Skin epidermis (tissue), 12 donors: ENCODE data around the gene SPECC1.

Experiments
- H3K27ac ChIP-seq, 21 experiments: fragments of 200-600 bp; sonication (generic) in 11 of 21; one replicate each; pipeline ENCODE4 v1.5.0; 2020; ENCODE audit warnings: mild to moderate bottlenecking in 3 of 21, inconsistent platforms in 2 of 21, moderate library complexity in 2 of 21
- H3K4me3 ChIP-seq, 7 experiments: fragments of 200-600 bp; sonication (generic) in 2 of 7; one replicate each; pipeline ENCODE4 v1.5.0; 2020; ENCODE audit warnings: inconsistent platforms in 2 of 7, mild to moderate bottlenecking in 2 of 7, moderate library complexity in 1 of 7

Gene SPECC1

GRCh38 chr17:20197272-20197926 lies 188.2 kb downstream of the SPECC1 start:
- Histone ChIP-seq H3K27ac (no peak overlapping the region), H3K4me3 (no peak overlapping the region)

DNA sequence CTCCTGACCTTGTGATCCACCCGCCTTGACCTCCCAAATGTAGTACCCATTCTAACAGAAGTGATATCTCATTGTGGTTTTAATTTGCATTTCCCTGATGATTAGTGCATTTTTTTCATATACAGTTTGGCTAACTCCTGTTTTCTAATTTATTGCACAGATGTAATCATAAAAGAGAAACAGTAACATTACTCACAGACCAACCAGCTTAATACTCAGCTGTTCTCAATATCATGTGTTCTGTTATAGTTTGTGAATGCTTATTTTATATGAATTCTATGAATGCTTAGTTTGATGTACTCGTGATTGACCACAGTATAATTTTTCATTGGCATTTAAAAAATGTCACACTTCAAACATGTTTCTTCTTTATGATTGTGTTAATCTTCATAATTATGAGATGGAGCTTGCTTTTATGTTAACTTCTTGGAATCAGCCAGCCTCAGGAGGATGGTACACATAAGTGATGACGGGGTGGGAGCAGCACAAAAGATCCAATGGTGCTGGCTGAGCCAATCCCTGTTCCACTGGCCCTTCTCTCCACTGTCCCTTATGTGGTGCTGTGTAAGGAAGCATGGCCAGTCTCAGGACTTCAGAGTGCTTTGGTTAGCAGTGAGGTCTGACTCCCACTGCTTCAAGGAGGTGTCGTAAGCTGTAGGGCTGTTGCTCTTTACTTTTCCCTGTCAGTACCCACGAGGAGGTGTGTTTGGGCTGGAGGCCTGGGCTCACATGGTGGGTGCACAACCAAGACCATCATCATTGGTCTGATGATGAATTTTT lies 191.0 kb downstream of the SPECC1 start:
- H3K4me3 ChIP-seq, result no peak overlapping the region
- H3K27ac ChIP-seq, result peak overlapping the region in 3 of 21 experiments; percentile 22 to 25 (median 22)

DNA sequence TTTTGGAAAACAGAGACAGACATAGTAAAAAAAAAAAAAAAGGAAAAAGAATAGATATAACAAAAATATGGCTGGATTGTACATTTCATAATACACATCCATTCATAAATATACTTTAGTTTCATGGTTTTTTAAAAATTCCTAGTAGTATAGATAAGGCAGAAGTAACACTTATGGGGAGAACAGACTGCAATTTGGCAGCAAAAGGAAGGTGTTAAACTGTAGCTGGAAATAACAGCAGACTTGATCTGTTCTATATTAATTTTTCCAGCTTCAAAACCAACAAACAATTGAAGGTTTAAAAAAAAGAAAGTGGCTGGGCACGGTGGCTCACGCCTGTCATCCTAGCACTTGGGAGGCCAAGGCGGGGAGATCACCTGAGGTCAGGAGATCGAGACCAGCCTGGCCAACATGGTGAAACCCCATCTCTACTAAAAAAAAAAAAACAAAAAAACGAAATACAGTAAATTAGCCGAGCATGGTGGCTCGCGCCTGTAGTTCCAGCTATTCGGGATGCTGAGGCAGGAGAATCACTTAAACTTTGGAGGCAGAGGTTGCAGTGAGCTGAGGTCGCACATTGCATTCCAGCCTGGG lies 191.8 kb downstream of the SPECC1 start:
- Histone ChIP-seq H3K27ac (peak overlapping the region in 1 of 21 experiments; percentile 25), H3K4me3 (no peak overlapping the region)

- Histone ChIP-seq H3K4me3 (no peak overlapping the region), H3K27ac (no peak overlapping the region)
Observed at GRCh38 chr17:20202141-20202621, 193.0 kb downstream of the SPECC1 start.

- H3K27ac ChIP-seq, result no peak overlapping the region
- H3K4me3 ChIP-seq, result no peak overlapping the region
Observed at GRCh38 chr17:20203018-20203417, 193.9 kb downstream of the SPECC1 start.

DNA sequence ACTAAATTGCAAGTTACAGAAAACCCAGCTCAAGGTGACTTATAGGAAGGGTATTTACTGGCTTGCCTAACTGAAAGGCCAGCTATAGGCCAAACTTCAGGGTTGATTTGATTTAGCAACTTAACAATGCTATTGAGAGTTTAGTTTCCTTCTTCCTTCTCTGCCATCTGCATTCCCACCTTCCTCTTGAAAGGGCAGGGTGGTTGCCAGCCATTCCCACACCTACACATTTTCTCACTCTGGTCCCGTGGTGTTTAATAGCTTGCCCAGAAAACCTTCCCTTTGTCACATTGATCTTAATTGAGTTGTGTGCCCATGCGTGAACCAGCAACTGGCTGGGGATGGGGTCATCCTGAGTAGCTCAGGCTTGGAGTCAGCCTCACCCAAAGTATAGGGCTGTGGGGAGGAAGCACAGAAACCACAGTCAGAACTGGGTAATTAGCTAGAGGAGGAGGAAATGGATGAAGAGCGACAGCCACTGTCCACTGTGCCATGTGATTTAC lies 194.7 kb downstream of the SPECC1 start:
- Histone ChIP-seq H3K4me3 (no peak overlapping the region), H3K27ac (peak overlapping the region in 2 of 21 experiments; percentile 5 to 60)

- Histone ChIP-seq H3K4me3 (no peak overlapping the region), H3K27ac (peak overlapping the region in 3 of 21 experiments; percentile 3 to 70 (median 52))
Observed at GRCh38 chr17:20205609-20206008, 196.4 kb downstream of the SPECC1 start.

DNA sequence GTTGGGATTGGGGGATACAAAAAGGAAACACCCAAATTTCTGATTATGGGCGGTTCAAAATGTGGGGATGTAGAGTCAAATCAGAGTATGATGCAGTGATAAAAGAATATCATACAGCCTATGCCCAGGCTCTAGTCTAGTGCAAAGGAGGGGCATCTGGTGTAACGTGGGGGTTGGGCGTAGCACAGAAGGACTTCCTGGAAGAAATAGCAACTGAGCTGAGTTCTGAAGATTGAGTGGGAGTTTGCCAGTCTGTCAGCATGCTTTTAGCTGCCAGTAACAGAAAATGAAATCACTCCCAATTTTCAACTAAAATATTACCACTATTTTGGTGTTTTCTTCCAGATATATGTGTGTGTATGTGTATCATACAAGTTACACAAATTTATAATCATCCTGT lies 196.9 kb downstream of the SPECC1 start:
- H3K4me3 ChIP-seq, result no peak overlapping the region
- peak overlapping the region in 3 of 21 experiments; percentile 3 to 70 (median 52) for H3K27ac ChIP-seq

DNA sequence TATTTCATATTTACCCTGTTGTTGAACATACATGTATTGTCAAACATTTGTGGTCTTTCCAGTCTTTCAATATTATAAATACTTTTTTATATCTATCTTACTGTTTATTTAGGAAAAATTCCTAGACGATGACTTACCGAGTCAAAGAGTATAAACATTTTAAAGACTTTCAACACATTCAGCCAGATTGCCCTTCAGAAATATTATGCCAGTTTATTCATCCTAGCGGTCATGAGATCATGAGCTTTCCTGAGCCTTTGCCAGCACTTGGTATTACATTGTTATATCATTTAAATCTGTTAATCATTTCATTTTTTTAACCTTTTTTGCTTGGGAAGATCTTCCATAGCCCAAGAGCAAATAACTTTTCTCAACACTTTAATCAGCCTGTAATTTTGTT lies 197.4 kb downstream of the SPECC1 start:
- H3K4me3 ChIP-seq, result no peak overlapping the region
- peak overlapping the region in 8 of 21 experiments; percentile 15 to 79 (median 52) for H3K27ac ChIP-seq

GRCh38 chr17:20207262-20207985 lies 198.3 kb downstream of the SPECC1 start:
- Histone ChIP-seq H3K27ac (peak overlapping the region in 7 of 21 experiments; percentile 15 to 79 (median 52)), H3K4me3 (no peak overlapping the region)

DNA sequence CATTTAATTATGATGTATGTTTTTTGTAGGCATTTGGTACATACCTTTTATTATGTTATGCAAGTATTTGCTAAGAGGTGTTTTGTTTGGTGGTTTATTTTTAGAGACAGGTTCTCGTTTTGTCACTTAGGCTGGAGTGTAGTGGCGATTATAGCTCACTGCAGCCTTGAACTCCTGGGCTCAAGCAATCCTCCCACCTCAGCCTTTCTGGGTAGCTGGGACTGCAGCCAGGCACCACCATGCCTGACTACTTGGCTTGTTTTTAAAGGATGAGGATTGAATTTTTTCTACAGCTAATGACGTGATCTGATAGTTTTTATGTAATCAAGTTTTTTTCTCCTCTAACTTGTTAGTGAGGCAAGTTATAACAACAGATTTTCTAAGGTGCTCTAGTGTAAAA lies 199.6 kb downstream of the SPECC1 start:
- Histone ChIP-seq H3K27ac (peak overlapping the region in 2 of 21 experiments; percentile 32 to 52), H3K4me3 (no peak overlapping the region)

DNA sequence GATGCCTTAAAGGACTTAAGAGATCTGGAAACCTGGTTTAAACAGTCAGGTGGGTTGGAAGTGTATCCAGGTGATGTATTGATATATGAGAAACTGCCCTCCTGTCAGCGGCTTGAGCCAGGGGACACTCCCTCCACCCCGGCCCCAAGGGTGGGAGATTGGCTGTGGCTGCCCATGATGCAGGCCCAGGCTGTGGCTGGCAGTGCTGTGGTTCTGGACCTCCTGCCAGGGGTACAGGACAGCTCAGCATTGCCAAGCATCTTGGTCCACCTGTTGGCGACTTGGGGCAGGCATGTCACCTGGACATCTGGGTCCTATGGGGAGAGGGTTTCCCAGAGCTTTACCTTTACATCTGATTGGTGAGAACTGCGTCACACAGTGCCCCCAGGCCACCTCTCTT lies 201.0 kb downstream of the SPECC1 start:
- Histone ChIP-seq H3K4me3 (no peak overlapping the region), H3K27ac (no peak overlapping the region)

DNA sequence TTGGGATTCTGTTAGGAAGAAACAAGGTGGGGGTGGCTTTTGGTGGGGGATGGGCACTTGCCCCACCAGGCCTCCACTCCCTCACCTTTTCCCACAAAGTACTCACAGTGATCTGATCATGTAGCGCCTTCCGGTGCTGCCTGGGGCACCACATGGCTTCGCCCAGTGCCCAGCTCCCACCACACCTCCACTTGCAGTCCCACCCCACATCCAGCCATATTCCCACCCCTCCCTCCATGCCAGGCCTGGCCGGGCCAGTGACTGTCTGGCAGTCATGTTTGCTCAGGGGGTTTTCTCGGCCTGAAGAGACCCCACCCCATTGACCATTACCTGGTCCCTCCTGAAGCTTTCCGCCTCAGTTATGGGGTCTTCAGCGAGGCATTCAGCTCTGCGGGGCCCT lies 201.5 kb downstream of the SPECC1 start:
- no peak overlapping the region for H3K27ac ChIP-seq
- no peak overlapping the region for H3K4me3 ChIP-seq

GRCh38 chr17:20211246-20211645 lies 202.1 kb downstream of the SPECC1 start:
- H3K4me3 ChIP-seq, result no peak overlapping the region
- no peak overlapping the region for H3K27ac ChIP-seq

- H3K4me3 ChIP-seq, result no peak overlapping the region
- H3K27ac ChIP-seq, result no peak overlapping the region
Observed at GRCh38 chr17:20213449-20213848, 204.3 kb downstream of the SPECC1 start.

- H3K27ac ChIP-seq, result peak overlapping the region in 1 of 21 experiments; percentile 37
- no peak overlapping the region for H3K4me3 ChIP-seq
Observed at GRCh38 chr17:20214794-20215193, 205.6 kb downstream of the SPECC1 start.

DNA sequence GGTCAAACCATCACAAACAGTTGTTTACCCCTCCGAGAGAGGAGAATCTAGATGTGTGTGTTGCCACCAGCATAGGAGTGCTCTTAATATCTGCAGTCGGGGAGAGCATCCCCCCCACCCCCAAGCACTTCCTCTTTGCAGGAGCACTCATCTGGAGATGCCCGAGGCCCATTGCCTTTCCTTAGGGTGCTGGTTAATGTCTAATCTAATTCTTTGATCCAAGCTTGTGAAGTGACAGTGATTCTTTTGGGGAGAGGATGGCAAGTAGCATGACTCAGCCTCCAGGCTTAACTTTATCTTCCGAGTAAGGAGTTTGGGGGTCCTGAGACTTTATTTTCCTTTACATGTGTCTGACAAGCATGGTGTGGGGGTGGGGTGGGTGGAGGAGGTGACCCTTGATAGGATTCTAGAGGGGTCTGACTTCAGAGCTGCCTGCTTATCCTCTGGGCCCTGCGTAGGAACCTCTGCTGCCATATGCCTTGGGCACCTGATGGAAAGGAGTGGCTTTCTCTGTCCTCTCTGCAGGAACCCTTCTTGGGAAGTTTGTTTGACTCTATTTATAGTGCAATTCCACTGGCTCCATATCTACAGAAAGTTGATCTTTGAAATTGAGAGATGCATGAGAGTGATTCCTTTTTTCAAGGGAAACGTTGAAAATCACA lies 207.1 kb downstream of the SPECC1 start:
- H3K4me3 ChIP-seq, result no peak overlapping the region
- no peak overlapping the region for H3K27ac ChIP-seq

GRCh38 chr17:20216853-20217252 lies 207.7 kb downstream of the SPECC1 start:
- Histone ChIP-seq H3K4me3 (no peak overlapping the region), H3K27ac (no peak overlapping the region)

GRCh38 chr17:20217677-20218076 lies 208.5 kb downstream of the SPECC1 start:
- Histone ChIP-seq H3K27ac (no peak overlapping the region), H3K4me3 (no peak overlapping the region)
